Fibroblast of upper back skin (primary cell): ENCODE results near the gene FAM3B.
"Not testable (repeated sequence)": the region's sequence is repeated elsewhere in the genome, so short reads cannot be mapped to it uniquely, and the experiment has no call there.

Experiments
- DNase-seq: peaks from one replicate; pipeline ENCODE4 v3.0.0-alpha.2; 2013

The FAM3B gene

GRCh38 chr21:41357546-41357945 lies 40.9 kb downstream of the FAM3B start:
- no peak for DNase-seq

- DNase-seq = no peak
These were observed 41.9 kb downstream of the FAM3B start for GRCh38 chr21:41358193-41359166.

GRCh38 chr21:41359286-41359685 lies 42.7 kb downstream of the FAM3B start:
- no peak for DNase-seq

GRCh38 chr21:41359754-41360071 lies 43.1 kb downstream of the FAM3B start:
- not testable (repeated sequence) for DNase-seq

GRCh38 chr21:41360072-41360821 lies 43.6 kb downstream of the FAM3B start:
- DNase-seq = peak; percentile 65

- DNase-seq = no peak
These were observed 44.6 kb downstream of the FAM3B start for GRCh38 chr21:41361053-41361785.

- peak; percentile 93 for DNase-seq
These were observed 45.4 kb downstream of the FAM3B start, which contains the start of gene MX2 for GRCh38 chr21:41361786-41362604. Gene MX2, plus strand, starts transcription at chr21:41362027. Its CDS starts 14,880 bp downstream, at chr21:41376907.

GRCh38 chr21:41362605-41363369 lies 46.2 kb downstream of the FAM3B start:
- DNase-seq = no peak

- DNase-seq = no peak
These were observed 47.0 kb downstream of the FAM3B start for GRCh38 chr21:41363370-41364270.

- DNase-seq = no peak
These were observed 47.7 kb downstream of the FAM3B start for GRCh38 chr21:41364308-41364707.

GRCh38 chr21:41365377-41366107 lies 48.9 kb downstream of the FAM3B start:
- DNase-seq = no peak

GRCh38 chr21:41366522-41367151 lies 50.0 kb downstream of the FAM3B start:
- DNase-seq = peak; percentile 79

- DNase-seq = no peak
These were observed 50.8 kb downstream of the FAM3B start for GRCh38 chr21:41367301-41367944.

- DNase-seq = no peak
These were observed 51.5 kb downstream of the FAM3B start for GRCh38 chr21:41367945-41368734.

- no peak for DNase-seq
These were observed 52.1 kb downstream of the FAM3B start for GRCh38 chr21:41368735-41369104.

- peak; percentile 15 for DNase-seq
These were observed 52.7 kb downstream of the FAM3B start for GRCh38 chr21:41369105-41369919.
